ENCODE results near the gene SULT1C4.

Gene SULT1C4

DNA sequence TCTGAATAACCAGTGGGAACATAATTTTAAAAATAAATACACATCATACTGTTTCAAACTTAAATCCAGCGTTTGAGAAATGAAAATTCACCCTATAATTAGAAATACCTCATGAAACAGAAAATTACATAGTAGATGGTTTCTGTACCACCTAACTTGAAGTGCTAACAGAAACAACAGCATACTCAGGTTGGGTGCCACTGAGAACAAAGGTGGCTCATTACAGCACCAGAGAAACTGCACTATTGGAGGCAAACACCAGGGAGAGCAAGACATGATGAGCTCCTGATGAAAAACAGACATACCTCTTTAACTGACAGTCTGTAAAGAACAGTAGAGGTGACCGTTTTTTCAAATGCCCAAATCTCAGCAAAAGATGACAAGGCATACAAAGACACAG, 12.6 kb downstream of the SULT1C4 start:
- ATAC-seq (ENCODE audit: low read depth) (no peak), DNase-seq (ENCODE audit: low spot score) (no peak)
- Histone ChIP-seq H3K27me3 (ENCODE audit: insufficient read depth, poor library complexity, severe bottlenecking) (no peaks in the 10 kb centered on the region), H3K4me3 (ENCODE audit: severe bottlenecking) (no peak overlapping the region), H3K4me1 (ENCODE audit: insufficient read depth, poor library complexity, severe bottlenecking) (no peaks in the 10 kb centered on the region), H3K27ac (ENCODE audit: poor library complexity, severe bottlenecking) (no peak overlapping the region), H3K36me3 (ENCODE audit: low read depth) (no peaks in the 10 kb centered on the region), H3K9me3 (ENCODE audit: severe bottlenecking) (peaks cover 5% of the 10 kb centered on the region)
- TF ChIP-seq, protein P1, sequence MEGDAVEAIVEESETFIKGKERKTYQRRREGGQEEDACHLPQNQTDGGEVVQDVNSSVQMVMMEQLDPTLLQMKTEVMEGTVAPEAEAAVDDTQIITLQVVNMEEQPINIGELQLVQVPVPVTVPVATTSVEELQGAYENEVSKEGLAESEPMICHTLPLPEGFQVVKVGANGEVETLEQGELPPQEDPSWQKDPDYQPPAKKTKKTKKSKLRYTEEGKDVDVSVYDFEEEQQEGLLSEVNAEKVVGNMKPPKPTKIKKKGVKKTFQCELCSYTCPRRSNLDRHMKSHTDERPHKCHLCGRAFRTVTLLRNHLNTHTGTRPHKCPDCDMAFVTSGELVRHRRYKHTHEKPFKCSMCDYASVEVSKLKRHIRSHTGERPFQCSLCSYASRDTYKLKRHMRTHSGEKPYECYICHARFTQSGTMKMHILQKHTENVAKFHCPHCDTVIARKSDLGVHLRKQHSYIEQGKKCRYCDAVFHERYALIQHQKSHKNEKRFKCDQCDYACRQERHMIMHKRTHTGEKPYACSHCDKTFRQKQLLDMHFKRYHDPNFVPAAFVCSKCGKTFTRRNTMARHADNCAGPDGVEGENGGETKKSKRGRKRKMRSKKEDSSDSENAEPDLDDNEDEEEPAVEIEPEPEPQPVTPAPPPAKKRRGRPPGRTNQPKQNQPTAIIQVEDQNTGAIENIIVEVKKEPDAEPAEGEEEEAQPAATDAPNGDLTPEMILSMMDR (IDR thresholded peaks at IDR 0.05; ENCODE audit: poor library complexity, severe bottlenecking): no peak

DNA sequence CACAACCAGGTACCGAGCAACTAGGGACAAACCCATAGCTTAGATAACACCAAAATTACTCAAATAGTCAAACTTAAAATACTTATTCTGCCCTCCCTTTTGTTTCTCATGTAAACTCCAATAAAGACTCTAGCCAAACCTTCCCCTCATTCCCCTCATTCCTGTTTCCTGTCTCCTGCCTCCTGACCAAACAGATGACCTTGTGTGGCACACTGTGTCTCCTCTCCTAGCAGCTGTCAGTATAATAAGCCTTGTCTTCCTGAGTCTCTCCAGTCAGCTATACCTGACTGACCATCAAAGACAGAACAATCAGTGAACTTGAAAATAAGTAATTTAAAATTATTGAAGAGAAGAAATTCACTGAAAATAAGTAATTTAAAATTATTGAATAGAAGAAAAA, 14.3 kb downstream of the SULT1C4 start:
- DNase-seq (ENCODE audit: low spot score) (no peak), ATAC-seq (ENCODE audit: low read depth) (no peak)
- H3K4me1 ChIP-seq (ENCODE audit: insufficient read depth, poor library complexity, severe bottlenecking): no peaks in the 10 kb centered on the region
- peaks cover 5% of the 10 kb centered on the region for H3K9me3 ChIP-seq (ENCODE audit: severe bottlenecking)
- H3K4me3 ChIP-seq (ENCODE audit: severe bottlenecking): no peak overlapping the region
- H3K36me3 ChIP-seq (ENCODE audit: low read depth): no peaks in the 10 kb centered on the region
- no peak overlapping the region for H3K27ac ChIP-seq (ENCODE audit: poor library complexity, severe bottlenecking)
- TF ChIP-seq, protein P1 (IDR thresholded peaks at IDR 0.05; ENCODE audit: poor library complexity, severe bottlenecking): no peak
- H3K27me3 ChIP-seq (ENCODE audit: insufficient read depth, poor library complexity, severe bottlenecking): no peaks in the 10 kb centered on the region

DNA sequence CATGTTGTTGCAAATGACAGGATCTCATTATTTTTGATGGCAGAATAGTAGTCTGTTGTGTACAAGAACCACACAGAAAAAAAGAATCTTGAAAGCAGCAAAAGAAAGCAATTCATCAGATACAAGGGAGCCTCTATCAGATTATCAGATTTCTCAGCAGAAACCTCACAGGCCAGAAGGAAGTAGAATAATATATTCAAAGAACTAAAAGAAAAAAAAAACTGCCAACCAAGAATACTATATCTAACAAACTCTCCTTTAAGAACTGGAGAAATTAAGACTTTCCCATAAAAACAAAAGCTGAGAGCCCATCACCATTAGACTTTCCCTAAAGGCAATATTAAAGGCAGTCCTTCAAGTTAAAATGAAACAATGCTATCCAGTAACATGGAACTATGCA, 15.4 kb downstream of the SULT1C4 start:
- no peak for ATAC-seq (ENCODE audit: low read depth)
- DNase-seq (ENCODE audit: low spot score): no peak
- H3K27me3 ChIP-seq (ENCODE audit: insufficient read depth, poor library complexity, severe bottlenecking): no peaks in the 10 kb centered on the region
- TF ChIP-seq, protein P1 (IDR thresholded peaks at IDR 0.05; ENCODE audit: poor library complexity, severe bottlenecking): no peak
- peaks cover 5% of the 10 kb centered on the region for H3K9me3 ChIP-seq (ENCODE audit: severe bottlenecking)
- H3K27ac ChIP-seq (ENCODE audit: poor library complexity, severe bottlenecking): no peak overlapping the region
- H3K36me3 ChIP-seq (ENCODE audit: low read depth): no peaks in the 10 kb centered on the region
- no peak overlapping the region for H3K4me3 ChIP-seq (ENCODE audit: severe bottlenecking)
- no peaks in the 10 kb centered on the region for H3K4me1 ChIP-seq (ENCODE audit: insufficient read depth, poor library complexity, severe bottlenecking)

DNA sequence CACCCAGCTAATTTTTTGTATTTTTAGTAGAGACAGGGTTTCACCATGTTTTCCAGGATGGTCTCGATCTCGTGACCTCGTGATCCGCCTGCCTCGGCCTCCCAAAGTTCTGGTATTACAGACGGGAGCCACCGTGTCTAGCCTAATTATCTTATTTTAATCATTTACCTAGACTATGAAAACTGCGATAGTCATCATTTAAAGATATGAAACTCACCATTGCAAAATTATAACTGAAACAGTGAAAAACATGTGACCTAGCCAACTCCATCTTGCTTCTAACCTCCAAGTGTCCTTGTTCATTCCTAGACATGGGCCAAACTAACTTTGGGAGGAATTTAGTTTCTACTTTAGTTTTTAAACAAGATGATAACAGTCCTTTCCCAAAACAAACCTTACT, 17.4 kb downstream of the SULT1C4 start:
- DNase-seq (ENCODE audit: low spot score): no peak
- Histone ChIP-seq H3K27ac (ENCODE audit: poor library complexity, severe bottlenecking) (no peak overlapping the region), H3K27me3 (ENCODE audit: insufficient read depth, poor library complexity, severe bottlenecking) (no peaks in the 10 kb centered on the region), H3K9me3 (ENCODE audit: severe bottlenecking) (peaks cover 5% of the 10 kb centered on the region), H3K4me3 (ENCODE audit: severe bottlenecking) (no peak overlapping the region), H3K36me3 (ENCODE audit: low read depth) (no peaks in the 10 kb centered on the region), H3K4me1 (ENCODE audit: insufficient read depth, poor library complexity, severe bottlenecking) (no peaks in the 10 kb centered on the region)
- no peak for ATAC-seq (ENCODE audit: low read depth)
- TF ChIP-seq, protein P1 (IDR thresholded peaks at IDR 0.05; ENCODE audit: poor library complexity, severe bottlenecking): no peak

DNA sequence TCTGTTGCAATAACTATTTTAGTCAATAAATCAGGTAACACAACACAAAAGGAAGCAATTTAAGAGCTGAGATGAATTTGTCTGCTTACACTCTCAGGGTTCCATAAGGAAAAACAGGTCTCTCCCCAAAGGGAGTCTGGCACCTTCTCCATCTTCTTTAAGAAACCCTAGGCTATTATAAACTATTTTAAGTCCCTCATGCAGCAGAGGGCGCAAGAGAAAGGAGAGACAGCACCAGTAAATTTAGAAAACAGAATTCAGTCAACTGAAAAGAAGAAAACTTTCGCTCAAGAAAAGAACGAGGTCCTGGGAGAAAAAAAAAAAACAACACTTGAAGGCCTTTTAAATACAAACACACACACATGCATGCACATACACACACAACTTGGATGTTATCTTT, 19.1 kb downstream of the SULT1C4 start:
- Histone ChIP-seq H3K4me3 (ENCODE audit: severe bottlenecking) (no peak overlapping the region), H3K36me3 (ENCODE audit: low read depth) (no peaks in the 10 kb centered on the region), H3K9me3 (ENCODE audit: severe bottlenecking) (peaks cover 5% of the 10 kb centered on the region), H3K27me3 (ENCODE audit: insufficient read depth, poor library complexity, severe bottlenecking) (no peaks in the 10 kb centered on the region), H3K27ac (ENCODE audit: poor library complexity, severe bottlenecking) (no peak overlapping the region), H3K4me1 (ENCODE audit: insufficient read depth, poor library complexity, severe bottlenecking) (no peaks in the 10 kb centered on the region)
- DNase-seq (ENCODE audit: low spot score): no peak
- TF ChIP-seq, protein P1 (IDR thresholded peaks at IDR 0.05; ENCODE audit: poor library complexity, severe bottlenecking): peak; percentile 72
- no peak for ATAC-seq (ENCODE audit: low read depth)
